GM21515 (cell line): ENCODE measurements around the gene PCGF1.

Experiments
- ATAC-seq: cut with Tn5 transposase; IDR thresholded peaks from one replicate; pipeline ENCODE4 v1.9.1; 2021; ENCODE audit not compliant: unreplicated experiment

The PCGF1 gene

GRCh38 chr2:74537140-74537539 lies 29.6 kb upstream of the PCGF1 start:
- ATAC-seq, result no peak

GRCh38 chr2:74536166-74536950 lies 28.9 kb upstream of the PCGF1 start:
- ATAC-seq, result no peak

DNA sequence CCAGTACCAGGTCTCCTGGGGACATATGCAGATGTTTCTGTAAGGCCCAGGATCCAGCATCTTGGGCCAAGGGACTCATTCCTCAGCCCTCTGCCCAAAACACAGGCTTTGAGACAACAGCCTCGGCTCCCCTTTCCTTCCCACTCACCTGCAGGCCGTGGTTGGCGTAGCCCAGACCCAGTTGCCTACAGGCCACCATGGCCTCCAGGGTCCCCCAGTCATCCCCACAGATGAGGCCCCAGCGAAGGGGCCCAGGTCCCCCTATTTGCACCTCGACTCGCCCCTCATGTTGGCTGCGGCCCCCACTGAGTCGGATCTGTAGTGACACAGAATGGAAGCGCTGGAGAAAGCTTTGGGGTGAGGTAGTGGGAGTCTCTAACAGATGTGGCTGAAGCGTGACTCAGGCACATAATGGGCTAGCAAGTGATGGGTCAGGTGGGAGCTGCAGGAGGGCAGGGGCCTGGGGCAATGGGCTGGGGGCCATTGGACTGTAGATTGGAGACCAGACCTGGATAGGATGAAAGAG lies 28.0 kb upstream of the PCGF1 start:
- ATAC-seq, result no peak

- ATAC-seq, result no peak
These were observed 26.9 kb upstream of the PCGF1 start for GRCh38 chr2:74534411-74534810.

DNA sequence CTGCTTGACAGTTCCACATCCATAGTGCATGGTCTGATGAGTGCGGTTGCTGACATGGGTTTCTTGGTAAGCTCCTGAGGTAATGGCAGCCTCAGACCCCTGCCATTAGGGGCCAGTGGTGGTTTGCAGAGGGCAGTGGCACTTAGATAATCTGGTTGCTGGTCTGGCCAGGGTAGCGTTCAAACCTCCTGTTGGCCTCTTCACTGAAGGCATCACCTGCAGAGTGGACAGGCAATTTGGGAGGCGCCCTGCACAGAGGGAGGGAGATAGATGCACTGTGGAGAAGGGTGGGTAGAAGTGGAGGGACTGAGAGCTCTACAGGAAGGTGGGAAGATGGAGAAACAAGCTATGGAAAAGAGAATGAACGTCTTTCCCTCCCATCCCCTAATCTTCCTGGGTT lies 26.0 kb upstream of the PCGF1 start:
- ATAC-seq, result no peak

- ATAC-seq, result no peak
These were observed 24.7 kb upstream of the PCGF1 start for GRCh38 chr2:74532222-74532621.

DNA sequence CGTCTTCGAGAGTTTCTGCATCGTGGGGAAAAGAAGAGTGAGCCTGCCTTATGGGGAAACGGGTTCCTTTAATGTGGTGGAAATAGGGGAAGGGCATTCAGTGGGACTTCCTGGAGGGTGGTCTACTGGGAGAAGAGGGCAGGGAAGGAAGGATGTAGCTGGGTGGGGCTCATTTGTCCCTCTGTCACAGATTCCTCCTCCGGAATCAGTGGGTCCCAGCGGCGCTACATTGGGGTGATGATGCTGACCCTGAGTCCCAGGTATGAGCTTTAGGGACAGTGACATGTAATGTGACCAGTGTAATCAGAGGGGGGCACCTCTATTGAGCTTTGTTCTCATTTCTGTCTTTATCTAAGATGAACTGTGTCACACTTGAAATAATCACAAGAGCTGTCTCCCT lies 24.2 kb upstream of the PCGF1 start:
- ATAC-seq, result no peak

GRCh38 chr2:74530239-74531187 lies 23.0 kb upstream of the PCGF1 start:
- peak; percentile 28 for ATAC-seq

DNA sequence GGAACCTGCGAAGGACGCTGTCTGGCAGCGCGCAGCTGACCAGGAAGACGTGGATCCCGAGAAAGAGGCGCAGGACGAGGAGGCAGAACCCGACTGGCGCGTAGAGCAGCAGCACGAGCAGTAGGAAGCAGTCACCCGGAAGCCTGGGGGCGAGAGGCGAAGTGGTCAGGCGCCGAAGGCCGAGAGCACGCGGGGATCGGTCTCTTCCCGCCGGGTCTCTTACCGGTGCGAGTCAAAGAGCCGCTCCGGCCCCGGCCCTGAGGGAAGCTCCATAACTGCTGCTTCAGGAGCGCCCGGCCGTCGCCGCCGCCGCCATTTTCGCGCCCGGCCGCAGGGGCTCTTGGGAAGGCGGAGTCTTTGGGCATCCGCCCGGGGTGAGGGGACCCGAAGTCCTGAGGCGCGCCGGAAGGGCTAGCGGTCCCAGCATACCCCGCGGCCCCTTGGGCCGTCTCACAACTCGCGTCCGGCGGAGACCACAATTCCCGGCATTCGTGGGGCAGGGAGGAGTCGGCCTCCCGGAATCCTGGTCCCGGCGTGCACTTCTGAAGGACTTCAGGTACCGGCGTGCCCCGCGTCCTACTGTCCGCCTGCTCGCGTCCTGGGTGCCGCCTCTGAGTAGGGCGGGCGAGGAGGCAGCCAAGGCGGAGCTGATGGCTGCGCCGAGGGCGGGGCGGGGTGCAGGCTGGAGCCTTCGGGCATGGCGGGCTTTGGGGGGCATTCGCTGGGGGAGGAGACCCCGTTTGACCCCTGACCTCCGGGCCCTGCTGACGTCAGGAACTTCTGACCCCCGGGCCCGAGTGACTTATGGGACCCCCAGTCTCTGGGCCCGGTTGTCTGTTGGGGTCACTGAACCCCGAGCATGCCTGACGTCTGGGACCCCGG lies 22.1 kb upstream of the PCGF1 start, which contains the start of the genes AUP1 and HTRA2:
Gene AUP1, minus strand, starts transcription at position 350 of the 882 bp plus-strand sequence. Its CDS starts 77 bp downstream, at position 273.
Gene HTRA2, plus strand, starts transcription at position 577 of the 882 bp plus-strand sequence. Its CDS starts 74 bp downstream, at position 651.
- peak; percentile 76 for ATAC-seq

DNA sequence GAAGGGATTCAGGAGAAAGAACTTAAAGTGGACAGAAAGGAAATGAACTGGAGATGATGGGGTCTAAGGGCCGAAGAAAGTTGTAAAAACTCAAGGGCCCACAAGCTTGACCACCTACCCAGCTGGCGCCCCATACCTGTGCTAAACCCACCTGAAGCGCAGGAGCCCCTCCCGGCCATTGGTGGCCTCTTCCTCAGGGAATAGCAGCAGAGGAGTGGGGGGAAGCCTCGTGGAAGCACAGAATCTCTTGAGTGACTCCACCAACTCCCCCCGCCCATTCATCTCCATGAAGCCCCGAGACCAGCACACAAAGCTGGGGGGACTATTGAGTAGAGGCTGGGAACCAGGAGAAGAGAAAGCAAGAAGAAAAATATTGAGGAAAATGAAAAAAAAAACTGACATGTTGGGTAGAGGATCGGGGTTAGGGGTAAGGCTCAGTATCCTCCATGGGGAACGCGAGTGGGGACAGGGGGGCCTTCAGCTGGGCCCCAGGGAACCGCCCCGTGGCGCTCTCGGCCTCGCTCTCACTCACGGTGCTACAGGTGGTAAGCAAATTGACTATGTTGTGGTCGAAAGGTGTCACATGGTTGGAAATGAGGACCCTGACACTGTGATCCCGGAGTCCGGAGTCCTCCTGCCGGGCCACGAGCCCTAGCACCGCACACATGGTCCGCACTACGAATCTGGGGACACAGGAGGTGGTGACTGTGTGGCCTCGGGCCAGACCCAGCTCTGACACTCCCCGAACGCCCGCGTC lies 21.3 kb upstream of the PCGF1 start:
- ATAC-seq, result peak; percentile 9

DNA sequence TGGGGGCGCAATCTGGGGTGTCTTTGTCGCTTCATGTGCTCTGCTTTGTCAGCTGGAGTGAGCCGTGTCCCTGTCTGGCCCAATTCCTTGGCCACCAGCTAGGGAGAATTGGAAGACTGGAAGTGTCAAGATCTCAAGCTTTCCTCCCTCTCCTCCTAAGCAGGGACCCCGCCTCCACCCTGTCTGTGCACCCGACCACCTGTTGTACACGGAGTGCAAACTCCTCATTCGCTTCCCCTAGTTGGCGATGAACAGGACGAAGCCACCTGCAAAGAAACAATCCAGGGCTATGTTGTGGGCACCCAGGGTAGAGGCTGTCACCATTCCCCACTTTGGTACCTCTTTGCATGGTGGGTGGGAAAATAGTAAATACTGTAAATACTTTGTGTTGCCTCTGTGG lies 20.2 kb upstream of the PCGF1 start:
- ATAC-seq, result no peak

- ATAC-seq, result no peak
These were observed 19.2 kb upstream of the PCGF1 start for GRCh38 chr2:74526649-74527230.

DNA sequence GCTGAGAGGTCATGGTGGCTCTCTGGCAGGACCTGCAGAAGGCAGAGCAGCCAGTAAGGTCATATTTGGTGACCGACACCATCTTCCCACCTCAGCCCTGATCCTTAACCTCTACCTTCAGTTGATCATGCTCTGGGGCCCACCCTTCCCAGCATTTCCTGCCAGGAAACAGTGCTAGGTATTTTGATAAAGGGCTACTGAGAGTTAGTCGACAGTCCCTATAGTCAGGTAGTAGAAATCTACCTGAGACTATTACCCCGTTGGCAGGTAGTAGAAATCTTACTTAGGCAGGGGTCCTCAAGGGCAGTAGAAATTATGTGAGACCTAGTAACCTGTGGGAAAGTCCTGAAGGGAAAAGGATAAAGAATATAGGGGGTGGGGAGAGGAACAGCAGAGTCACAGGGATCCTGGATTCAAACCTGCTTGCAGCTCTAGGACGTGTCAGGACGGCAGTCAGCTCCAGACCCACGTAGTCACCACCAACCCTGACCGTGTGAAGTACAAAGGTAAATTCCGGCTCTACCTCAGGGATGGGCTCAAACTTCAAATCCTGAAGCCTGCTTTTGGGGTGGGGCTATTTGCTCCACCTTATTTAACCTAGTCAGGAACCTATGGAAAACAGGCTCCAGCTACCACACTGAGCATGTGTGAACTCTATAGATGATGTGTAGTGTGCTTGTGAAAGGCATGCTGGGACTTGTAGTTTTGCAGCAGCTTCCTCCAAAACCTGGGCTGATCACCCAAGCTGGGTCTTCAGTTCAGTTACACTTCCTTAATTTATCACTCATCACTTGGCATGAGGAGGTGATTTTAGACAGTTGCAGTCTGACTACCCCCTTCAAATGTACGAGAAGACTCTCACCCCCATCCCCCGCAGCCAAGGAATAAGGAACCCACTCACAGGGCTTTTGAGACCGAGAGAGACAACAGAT lies 18.5 kb upstream of the PCGF1 start, which contains the start of gene DQX1:
Gene DQX1, minus strand, starts transcription at position 515 of the 932 bp plus-strand sequence. Its CDS starts 502 bp downstream, at position 13.
- ATAC-seq, result no peak

DNA sequence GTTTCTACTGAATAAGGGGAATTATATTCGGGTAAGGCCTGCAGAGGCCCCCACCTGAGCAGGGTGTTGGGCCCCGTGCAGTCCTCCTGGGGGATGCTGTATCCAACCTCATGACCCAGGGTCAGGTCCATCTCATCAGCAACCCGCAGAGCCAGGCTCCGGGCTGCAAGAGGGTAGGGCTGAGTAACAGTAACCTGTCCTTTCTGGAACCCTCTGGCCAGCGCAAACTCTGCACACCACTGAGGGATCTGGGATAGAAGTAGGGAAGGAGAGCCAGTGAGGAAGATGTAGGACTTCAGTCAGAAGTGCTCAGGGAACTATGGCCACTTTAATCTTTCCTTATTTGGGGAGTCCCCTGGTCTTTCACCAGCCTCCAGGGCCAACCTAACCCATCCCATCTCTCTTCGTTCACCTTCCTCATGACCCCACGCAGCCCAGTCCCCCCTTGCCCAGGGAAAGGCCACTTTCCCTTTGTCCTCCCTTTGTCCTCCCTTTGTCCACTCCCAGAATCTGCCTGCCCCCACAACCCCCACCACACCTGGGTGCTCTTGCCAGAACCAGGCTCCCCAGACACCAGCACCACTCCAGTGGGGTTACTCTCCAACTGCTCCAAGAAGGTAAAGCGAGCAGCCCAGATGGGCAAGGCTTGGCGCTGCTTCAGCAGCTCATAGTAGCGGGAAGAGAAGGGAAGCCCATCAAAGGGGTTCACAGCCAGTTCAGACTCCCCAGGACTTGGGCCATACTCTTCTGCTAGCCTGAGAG lies 17.6 kb upstream of the PCGF1 start:
- no peak for ATAC-seq

GRCh38 chr2:74524005-74524404 lies 16.5 kb upstream of the PCGF1 start:
- ATAC-seq, result no peak

- no peak for ATAC-seq
These were observed 15.0 kb upstream of the PCGF1 start for GRCh38 chr2:74522516-74522915.

DNA sequence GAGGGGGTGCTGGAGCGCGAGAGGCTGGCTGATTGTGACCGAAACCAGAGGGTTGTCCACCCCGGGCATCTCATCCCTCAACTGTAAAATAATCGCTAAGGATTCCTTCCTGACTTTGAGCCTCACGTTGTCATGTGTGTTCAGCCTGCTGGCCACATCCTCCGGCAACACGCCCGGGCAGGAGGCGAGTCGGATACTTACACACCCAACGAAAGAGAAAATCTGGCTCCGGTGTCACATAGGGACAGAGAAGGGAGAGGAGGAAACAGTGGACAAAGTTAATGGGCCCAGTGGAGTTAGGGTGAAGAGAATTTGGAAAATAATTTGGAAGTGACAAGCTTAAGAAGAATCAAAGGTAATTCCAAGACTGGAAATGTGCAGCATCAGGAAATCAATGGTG lies 9.2 kb upstream of the PCGF1 start:
- no peak for ATAC-seq
